NCI-H2196 (cell line): ENCODE data around the gene ABL2.
"Not testable (repeated sequence)": the region's sequence is repeated elsewhere in the genome, so short reads cannot be mapped to it uniquely, and the experiment has no call there.

ENCODE experiments used
- DNase-seq: peaks from one replicate; lab custom pipeline; 2025; ENCODE audit not compliant: unreplicated experiment; lab: John Stamatoyannopoulos, UW

Gene ABL2

DNA sequence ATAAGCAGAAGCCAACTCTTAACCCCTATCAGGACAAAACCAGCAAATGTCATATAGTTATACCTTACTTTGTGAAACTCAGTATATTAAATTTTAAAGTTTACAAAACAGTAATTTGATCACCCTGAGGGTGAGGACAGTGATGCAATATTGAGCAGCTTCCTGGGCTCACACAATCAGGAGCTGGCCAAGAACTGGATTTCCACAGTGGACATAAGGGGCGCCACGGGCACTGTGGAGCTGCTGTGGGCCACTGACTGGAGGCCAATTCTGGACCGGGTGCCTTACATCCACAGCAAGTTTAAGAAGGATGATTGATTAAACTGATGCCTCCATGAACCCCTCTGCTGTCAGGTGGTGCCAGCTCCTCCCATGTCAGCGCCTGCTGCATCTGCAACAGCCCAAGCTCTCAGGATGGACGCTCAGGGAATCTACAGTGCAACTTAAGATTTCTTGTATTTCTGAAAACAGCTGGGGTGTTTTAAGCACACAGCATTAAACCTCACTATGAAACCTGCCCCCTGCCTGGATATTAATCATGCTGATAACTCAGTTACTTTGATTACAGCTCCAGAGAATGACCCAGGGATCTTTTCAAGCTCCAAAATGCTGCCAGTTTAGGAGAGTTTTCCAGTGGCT lies 91.7 kb downstream of the ABL2 start:
- DNase-seq: no peak

DNA sequence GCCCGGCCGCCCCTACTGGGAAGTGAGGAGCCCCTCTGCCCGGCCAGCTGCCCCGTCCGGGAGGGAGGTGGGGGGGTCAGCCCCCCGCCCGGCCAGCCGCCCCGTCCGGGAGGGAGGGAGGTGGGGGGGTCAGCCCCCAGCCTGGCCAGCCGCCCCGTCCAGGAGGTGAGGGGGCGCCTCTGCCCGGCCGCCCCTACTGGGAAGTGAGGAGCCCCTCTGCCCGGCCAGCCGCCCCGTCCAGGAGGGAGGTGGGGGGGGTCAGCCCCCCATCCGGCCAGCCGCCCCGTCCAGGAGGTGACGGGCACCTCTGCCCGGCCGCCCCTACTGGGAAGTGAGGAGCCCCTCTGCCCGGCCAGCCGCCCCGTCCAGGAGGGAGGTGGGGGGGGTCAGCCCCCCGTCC lies 93.8 kb downstream of the ABL2 start:
- DNase-seq: not testable (repeated sequence)

GRCh38 chr1:179135168-179135567 lies 94.3 kb downstream of the ABL2 start:
- DNase-seq: not testable (repeated sequence)

- peak; percentile 14 for DNase-seq
Observed at GRCh38 chr1:179129702-179130473, 99.6 kb downstream of the ABL2 start.

- DNase-seq: no peak
Observed at GRCh38 chr1:179128520-179128919, 101.0 kb downstream of the ABL2 start.

GRCh38 chr1:179127163-179127895 lies 102.1 kb downstream of the ABL2 start:
- no peak for DNase-seq

GRCh38 chr1:179126338-179127060 lies 103.0 kb downstream of the ABL2 start:
- DNase-seq: no peak

GRCh38 chr1:179124873-179125272 lies 104.6 kb downstream of the ABL2 start:
- DNase-seq: no peak

DNA sequence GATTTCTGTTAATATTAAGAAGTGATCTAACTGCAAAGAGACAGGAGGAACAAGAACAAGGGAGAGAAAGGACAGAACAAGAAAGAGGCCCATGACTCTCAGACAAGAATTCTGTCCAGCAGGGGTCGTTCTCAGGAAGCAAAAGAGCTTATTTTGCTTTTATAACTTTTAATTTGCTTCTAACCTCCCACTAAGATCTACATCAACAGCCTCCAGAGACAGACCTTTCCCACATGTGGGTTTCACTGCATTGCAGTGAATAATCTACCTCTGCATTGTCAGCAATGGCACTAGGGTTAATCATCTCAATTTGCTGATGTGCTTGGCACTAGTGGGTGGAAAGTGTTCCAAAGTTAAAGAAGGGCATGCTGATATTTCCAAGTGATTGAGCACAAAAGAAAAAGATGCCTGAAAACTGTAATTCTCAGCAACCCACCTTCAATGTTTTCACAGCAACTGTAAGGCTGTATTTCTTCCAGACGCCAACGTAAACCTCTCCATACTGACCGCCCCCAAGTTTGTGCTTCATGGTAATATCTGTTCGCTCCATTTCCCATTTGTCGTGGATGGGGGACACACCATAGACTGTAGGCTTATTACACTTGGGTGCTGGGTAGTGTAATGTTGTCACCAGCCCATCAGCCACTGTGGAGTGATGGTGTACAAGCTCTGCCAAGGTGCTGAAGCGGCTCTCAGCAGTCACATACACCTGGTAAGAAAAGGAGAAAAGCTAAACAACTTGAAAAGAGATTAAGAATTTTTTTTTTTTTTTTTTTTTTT lies 108.1 kb downstream of the ABL2 start:
- no peak for DNase-seq

DNA sequence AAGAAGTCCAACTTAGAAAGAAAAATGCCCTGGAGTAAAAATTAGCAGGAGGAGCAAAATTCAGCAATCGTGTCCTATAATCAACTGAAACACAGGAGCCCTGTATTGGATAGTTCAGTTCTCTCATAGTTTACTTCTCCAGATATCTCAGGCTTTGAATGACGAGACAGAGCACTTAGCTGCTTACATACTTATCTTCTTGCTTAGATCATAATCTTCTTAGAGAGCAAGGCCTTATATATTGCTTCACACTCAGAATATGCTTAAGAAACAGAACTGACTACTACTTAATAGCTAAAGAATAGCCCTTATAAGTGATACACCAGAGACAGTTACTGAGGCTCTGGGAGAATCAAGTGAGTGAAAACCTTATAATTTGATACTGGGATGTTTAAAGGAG lies 108.7 kb downstream of the ABL2 start:
- DNase-seq: no peak

DNA sequence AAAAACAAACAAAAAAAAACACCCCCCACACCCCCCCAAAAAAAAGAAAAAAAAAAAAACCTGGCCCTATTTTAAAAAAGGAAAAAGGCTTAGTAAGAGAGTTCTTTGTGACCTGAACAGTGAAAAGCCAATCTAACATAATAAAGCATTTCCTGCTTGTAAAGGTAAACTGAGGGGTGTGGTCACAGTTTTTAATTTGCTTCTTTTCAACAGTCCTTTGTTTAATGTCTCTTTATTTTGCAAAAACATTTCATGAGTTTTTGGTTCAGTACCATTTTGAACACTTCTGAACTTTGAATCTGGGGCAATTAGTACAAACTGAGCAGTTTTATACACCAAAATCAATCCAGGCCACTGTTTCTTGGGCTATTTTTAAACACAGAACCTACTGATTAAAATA lies 110.0 kb downstream of the ABL2 start:
- DNase-seq: no peak

DNA sequence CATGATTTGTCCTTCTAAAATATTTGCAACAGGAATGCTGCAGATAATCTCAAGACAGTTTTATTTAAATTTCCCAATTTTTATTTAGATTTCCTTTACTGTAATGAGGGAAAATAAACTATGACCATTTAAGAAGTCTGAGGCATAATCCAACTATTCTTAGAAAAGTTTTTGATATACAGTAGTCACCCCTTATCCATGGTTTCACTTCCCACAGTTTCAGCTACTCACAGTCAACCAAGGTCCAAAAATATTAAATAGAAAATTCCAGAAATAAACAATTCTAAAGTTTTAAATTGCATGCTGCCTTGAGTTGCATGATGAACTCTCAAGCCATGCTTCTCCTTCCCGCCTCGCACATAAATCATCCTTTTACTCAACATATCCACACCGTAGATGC lies 114.3 kb downstream of the ABL2 start:
- no peak for DNase-seq

DNA sequence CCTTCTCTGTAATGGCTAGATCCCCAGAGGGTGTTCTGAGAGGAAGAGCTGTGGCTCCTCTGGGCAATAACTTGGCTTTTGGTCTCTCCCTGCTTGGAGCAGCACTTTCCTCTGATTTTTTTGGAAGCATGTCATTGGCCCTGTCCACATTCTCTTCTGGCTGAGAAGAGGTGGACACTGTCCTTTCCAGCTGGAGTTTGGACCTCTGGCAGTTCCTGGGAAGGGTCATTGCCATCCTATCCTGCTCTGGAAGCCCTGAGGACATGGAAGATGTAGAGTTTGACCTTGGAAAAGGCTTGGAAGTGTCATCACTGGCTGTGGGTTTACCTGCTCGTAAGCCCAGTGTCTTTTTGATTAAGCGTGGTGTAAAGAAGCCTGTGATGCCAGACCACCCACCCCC lies 120.8 kb downstream of the ABL2 start:
- DNase-seq: no peak

DNA sequence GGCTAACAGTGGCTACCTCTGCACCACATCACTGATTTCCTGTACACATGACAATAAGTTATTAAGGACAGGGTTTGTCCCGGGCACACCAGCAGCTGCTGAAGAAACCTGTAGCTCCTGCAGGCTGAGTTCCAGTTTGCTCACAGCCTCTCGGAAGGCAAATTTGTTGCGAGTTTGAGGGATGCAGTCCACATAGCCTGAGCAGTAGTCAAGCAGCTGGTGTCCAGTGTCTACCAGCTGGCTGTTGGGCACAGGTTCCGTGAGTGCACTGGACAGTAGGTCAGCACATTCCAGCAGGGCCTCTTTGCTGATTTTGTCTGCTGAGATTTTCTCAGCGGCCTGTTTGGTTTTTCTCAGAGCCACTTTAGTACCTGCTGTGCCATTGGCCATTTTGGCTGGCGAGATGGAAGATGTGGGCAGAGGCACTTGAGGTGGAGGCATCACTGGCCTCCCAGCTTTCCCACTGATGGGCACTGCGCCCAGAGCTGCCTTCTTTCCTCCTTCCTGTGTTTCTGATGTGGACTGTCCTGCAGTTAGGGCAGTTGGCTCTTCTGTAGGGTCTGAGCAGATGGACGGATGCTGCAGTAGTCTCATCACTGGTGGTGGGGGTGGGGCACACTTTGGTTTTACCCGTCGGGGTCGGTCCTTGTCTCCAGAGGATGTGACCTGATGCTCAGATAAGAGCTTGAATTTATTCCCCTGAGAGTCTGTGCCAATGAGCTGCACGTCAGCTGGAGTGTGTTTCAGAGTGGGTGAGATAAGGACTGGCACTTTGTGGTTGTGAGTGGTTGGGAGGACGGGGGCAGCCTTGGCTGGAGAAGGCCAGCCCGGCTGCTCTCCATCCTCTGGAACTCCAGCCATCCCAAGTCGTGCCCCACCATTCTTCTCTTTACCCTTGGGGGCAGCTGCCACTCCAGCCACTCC lies 121.5 kb downstream of the ABL2 start:
- DNase-seq: no peak

DNA sequence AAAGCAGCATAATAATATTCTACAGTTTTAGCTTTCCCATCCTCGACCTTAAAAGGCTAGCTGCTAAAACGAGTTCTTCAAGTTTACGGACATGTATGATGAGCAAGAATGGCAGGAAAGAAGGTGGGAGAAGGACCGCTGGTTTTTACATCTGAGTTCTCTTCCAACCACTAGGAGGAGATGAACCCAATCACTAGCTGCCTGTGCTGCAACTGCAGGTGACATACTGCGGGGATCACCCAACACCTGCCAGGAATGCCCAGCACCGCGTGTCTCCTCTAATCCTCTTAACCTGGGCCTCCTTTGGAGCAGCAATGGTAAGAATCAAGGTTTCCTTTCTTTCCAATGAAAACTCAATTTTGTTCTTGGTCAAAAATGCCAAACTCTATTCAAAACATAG lies 124.1 kb downstream of the ABL2 start:
- DNase-seq: no peak

DNA sequence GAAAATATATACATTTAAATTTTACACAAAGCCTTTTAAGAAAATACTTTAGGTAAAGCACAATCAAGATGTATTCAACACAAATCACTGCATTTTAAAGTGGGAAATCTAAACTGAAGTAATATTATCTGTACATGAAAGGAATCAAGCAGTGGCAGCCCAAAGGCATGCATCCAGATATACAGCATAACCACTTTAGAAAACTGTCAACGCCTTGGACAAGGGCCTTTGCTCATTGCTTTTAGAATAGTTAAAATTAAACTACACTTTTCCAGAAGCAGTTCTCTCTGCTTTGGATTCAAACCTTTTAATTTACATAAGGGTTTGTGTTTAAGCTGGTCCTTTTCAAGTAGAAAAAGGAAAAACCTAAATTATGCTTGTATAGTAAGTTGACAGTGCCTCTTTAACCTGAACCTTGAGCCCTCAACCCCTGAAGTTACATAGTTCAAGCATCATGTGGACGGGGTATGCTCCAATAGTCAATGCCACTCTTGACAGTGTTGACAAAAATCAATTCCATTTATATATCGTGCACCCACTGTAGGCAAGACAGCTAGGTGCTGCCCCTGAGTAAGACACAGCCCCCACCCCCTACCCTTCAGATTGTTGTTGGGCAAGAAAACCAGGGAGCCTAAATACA lies 124.7 kb downstream of the ABL2 start:
- no peak for DNase-seq

DNA sequence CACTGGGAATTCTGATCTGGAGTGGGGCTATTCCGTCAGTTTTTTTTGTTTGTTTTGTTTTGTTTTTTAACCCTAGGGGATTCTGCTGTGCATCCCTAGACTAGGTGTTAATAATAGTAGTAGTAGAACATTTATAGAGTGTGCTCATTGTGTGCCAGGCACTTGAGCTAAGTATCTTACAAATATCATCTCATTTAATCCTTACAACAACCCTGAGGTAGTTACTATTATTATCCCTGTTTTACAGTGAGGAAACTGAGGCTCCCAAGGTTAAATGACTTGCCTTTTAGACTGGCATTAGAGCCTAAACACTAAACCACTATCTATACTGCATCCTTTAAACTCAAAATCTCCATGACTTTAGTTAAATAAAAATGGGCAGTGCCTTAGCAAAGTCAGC lies 125.5 kb downstream of the ABL2 start:
- no peak for DNase-seq

DNA sequence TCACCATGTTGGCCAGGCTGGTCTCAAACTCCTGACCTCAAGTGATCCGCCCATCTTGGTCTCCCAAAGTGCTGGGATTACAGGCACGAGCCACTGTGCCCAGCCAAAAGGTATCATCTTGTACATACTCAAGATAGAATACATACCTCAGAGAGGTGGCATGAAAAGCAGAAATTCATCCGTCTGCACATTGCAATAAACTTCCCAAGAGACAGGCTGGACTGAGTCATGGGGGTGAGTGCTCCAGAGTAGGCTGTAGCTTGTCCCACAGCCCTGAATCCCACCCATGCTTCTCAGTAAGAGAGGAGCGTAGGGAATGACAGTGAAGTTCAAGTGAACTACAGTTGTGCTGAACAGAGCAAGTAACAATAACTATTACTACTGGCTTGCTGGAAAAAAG lies 127.9 kb downstream of the ABL2 start:
- no peak for DNase-seq

GRCh38 chr1:179099891-179100290 lies 129.6 kb downstream of the ABL2 start:
- no peak for DNase-seq
